MV-4-11 (cell line): Measurements from ENCODE around the gene NRP1.
"Not testable (repeated sequence)": the region's sequence is repeated elsewhere in the genome, so short reads cannot be mapped to it uniquely, and the experiment has no call there.

ENCODE experiments used
- DNase-seq: peaks from one replicate; lab custom pipeline; 2025; lab: John Stamatoyannopoulos, UW

Gene NRP1

DNA sequence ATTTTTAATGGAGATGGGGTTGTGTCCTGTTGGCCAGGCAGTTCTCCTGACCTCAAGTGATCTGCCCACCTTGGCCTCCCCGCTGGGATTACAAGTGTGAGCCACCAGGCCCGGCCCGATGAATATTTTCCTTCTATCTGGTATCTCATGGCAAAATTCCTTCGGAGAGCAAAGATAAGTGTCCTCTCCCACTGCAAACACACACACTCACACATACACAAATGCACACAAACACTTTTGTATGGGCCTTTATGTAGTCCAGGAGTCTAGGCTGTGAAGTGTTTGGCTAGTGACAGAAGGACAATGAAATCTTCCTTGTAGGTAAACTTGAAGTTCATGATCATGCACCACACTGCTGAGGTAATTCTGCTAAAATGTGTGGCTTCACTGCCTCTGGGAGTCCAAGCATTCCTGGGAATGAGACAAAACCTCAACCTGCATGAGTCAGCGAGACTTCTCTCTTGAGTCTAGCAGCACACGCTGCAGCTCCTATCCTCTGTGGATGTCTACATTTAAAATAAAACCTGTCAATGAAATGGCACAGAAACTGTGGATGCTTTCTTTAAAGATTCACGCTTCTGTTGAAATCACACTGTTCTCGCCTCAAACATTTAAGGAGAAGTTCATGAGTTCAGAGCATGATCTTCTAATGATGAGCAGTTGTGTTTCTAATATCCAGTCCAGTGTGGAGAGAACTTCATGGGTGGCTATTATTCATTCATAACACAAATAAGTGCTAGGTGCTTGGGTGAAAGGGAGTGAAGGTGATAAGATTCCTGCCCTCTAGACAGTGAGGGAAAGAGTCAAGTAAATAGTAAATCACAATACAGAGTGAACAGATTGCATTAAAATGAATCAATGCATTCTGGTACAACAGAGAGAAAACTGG is 96.5 kb downstream of the NRP1 start:
- DNase-seq = no peak

DNA sequence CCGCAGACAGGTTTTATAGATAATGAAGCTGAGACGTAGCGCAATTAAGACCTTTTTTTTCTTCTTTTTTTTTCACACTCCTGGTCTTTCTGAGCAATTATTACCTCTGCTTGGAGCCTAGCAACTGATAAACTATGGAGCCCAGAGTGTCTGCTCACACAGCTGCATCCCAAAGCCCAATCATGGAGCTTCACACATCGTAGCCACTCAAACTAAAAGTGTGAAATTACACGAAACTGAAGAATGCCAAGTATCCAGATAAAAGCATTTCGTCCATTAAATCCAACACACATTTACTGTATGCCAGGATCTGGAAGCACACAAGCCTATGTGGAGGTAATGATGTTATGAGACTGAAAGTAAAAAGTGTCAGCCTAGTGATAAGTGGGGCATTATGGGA is 97.6 kb downstream of the NRP1 start:
- no peak for DNase-seq

DNA sequence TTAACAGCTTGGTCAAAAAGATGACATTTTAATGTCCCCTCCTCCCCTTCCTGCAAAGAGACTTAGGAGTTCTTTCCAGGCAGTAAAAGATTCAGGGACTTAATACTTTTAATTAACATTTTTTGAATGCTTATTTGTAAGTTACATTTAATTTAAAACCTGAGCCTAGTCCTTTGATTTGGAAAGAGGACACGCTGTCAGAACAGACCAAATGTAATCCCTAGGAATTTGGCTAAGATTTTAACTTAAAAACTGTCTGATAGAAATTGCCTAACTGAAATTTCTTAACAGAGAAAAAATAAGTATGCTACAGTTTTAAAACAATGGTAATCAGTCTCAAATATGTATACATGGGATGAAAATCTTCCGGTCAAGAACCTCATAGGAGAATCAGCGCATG is 98.5 kb downstream of the NRP1 start:
- DNase-seq = no peak

DNA sequence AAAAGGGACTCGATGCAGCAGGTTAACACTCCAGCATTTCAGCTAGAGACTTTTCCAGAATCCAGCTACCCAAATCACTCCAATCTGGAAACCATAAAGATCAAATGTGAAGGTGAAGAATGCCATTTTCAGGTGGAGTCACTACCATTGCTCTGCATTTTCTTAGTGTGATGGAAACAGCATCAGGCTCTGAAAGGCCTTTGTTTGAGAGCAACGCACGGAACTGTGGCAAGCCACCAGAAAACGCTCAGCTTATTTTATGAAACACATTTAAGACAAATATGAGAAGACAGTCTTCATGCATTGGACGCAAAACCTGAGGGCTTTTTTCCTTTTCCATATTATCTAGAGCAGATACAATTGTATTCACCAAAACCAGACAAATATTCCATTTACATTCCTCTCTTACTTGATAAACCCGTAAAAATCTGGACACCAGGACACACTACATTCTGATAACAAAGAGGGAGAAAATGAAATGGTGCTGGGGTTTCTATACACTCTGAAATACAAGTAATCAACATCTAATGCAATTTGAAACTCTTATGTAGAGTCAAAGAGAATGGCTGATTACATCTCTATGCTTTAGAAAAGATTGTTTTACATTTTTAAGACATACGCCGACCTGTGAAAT is 99.1 kb downstream of the NRP1 start:
- DNase-seq = no peak

DNA sequence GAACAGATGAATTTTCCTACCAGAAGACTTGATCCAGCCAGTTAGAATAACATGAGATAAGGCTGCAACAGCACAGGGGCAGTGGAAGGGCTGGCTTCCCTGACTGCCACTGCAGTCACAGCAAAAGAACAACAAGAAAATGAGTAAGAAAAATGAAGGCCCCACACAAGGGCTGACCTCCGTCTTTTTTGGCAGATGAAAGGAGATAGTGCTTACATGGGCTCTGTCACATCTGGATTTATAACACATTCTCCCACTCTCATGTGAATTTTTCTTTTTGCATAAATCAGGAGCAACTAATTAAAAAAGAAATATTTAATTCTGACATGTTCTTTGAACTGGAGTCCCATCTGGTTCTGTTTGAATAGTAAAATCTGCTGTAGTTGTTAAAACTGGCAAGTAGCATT is 99.6 kb downstream of the NRP1 start:
- DNase-seq = no peak

DNA sequence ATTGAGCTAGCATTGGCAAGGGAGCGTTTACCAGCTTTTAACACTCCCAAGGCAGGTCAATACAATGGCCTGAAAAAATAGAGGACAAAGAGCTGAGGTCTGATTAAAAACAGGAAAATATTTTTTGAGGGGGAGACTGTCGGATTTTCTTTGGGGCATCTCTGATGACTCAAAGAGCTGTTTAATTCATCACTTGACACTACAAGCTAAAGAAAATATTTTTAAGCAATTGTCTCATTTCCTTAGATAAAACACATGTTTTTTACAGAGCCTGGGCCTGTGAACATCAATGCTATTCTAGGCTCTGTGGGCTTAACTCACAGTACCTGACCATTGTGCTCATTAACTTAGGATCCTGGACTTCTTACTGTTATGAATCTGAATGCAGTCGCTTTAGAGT is 100.8 kb downstream of the NRP1 start:
- no peak for DNase-seq

DNA sequence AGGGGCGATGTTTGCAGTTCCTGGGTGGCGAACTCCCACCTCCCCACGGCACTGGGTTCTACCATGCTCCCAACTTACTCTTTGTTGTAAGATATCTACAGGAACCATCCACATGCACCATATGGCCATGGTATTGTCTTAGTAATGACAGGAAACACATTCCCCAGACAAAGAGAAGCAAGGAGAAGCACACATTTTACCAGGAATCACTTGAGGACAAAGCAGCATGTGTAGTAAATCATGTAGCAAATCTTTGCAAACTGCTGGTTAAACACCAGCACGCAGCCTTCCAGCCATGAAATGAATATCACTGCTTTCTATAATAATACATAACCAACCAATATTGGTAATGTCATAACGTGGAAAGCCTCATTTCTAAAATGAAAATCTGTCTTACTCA is 101.2 kb downstream of the NRP1 start:
- DNase-seq = no peak

DNA sequence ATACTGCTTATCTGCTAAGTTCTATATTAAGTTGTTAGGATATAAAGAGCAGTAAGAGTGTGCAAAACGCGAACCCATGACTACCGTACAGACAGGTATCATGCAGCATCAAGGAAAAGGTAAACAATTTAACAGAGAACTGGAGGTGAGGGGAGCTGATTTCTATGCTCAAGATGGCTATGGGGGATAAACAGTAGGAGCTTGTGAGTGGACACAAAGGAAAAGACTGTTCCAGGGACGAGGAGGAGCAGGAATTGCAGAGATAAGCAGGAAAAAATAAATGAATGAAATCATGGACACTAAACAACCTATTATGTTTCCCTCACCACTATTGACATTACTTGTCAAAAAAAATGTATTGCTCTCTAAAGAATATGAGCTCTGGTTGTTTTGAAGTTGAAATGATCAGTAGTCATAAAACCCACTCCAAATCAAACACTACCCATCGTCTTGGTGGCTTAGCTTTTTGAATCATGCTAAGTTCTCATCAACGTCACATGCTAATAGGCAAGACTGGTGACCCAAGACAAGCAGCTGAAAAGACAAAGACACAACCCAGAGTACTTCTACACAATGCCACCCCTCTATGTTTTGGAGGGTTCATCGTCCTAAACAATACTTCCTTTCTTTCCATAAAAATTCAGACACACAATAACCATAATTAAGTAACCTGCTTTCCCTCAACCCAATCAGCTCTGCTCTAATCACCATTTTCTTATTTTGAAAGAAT is 102.7 kb downstream of the NRP1 start:
- DNase-seq = no peak

DNA sequence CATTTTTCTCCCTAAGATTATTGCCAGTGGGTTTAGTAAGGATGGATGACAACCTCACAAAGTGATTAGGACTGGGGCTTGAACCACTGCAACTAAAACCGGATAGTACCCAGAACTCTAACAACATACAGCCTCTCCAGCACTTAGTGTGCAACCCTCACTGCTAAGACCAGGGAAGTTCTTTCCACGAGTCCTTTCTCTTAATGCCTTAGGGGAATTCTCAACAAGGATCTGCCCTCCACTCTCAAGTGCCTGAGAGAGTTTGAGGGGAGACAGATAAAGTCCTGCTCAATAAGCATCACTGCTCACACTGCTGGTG is 104.6 kb downstream of the NRP1 start:
- no peak for DNase-seq

DNA sequence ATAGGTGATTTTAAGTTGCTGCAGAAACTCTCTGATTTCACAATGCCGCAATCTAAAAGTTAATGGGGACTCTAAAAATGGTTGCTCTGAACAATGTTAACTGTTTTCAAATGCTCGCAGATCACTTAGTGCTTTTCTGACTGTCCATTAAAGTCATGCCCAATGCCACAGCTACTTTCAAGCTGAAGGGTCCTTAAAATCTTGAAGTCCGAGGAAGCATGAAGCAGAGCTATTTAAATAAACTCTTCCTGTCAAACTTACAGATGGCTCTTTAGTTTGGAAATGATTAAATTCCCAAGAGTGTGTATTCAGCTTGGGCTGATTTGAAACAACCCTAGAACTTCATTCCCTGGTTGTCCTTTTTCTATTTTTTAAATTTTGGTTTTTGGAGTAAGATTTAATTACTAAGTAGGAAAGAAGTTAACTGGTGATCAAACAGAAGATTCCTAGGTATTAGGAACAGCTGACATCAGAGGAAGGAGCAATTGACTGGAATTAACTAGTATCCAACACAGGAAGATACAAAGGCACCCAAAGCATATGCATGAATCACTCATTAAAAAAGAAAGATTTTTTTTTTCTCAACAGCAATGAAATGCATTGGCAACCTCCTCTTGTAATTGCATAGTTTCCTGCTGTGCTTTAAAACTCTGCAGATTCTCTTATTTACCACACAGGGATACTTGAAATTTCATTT is 105.1 kb downstream of the NRP1 start:
- DNase-seq = no peak

DNA sequence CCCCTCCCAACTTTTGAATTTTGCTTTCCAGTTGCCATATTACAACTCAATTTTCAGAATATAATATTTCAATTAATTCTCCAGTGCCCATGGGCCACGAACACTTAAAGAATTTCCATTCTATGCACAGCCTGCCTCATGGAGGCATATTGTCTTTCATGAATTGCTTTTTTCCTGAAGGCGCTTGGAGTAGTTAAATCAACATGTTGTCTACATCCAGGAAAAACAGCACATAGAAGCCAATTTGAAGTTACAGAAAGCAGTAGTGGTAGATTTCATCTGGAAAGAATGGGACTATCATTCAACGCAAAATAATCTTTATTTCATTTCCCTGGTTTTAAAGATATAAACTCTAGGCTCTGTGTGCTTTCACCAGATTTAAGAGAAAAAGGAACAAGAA is 106.0 kb downstream of the NRP1 start:
- no peak for DNase-seq

DNA sequence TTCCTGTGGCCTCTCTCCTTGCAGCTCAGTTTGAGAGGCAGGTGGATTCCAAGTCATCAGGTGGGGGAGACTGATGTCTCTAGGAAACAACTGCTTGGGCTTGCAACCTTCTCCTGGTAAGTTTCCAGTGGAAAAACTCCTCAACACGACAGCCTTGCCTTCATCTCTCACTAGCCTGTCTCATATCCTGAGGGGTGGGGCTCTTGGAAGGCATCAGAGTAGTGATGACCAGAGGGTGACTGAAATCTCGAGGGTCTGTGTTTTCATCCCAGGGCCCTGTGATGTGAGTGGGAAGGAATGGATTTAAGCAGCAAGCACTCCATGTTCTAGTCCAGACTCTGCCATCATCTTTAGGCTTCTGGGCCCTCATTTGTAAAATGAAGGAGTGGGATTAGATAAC is 107.0 kb downstream of the NRP1 start:
- DNase-seq = no peak

DNA sequence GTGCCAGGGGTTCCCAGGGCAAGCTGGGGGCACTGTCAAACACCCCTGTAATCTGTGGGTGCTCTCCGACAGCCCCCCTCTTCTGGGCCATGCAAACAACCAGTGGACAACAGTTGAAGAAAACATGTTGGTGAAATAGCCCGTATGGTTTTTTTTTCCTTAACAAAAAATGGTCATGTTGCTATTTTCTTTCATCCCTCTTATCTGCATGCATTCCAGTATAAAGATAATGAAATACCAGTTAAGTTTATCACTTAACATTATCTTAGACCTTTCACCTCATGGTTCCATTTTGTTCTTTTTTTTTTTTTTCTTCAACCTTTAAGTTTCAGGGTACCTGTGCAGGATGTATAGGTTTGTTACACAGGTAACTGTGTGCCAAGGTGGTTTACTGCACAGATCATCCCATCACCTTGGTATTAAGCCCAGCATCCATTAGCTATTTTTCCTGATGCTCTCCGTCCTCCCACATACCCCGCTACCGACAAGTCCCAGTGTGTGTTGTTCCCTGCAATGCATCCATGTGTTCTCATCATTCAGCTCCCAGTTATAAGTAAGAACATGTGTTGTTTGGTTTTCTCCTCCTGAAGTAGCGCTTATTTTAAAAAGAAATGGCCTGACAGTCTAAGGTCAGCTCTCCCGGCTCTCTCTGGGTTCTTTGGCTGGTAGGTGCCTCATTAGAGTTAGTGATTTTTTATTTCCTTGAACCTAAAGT is 110.1 kb downstream of the NRP1 start:
- DNase-seq = no peak

DNA sequence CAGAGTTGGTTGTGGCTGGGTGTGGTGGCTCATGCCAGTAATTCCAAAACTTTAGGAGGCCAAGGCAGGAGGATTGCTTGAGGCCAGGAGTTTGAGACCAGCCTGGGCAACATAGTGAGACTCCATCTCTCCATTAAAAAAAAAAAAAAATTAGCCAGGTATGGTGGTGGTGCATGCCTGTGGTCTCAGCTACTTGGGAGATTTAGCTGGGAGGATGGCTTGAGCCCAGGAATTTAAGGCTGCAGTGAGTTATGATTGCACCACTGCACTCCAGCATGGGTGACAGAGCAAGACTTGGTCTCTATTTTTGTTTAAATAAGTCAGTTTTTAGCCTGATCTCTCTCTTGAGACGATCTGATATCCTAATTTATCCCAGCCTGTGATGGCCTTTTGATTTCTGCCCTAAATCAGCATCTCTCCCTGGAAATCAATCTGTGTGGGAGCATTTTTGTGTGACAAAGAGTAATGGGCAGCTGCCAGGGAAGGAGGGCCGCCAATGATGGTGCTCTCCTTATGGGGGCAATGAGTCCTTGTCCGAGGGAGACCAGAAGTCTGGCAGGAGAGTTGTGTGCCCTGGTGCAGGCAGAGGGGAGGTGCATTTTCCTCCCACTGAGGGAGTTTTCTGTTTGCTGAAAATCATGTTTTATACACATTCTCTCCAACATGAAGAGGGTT is 111.0 kb downstream of the NRP1 start:
- no peak for DNase-seq

DNA sequence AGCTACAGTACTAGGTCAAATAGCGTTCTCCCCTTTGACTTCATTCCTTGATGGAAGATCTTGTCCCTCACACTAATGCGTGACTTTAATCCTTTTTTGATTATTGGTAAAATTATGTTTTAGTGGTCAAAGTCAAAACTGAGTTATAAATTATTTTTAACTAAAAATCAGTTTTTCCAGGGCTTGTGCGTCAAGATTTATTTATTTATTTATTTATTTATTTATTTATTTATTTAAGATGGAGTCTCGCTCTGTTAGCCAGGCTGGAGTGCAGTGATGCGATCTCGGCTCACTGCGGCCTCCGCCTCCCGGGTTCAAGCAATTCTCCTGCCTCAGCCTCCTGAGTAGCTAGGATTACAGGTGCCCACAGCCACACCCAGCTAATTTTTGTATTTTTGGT is 112.2 kb downstream of the NRP1 start:
- not testable (repeated sequence) for DNase-seq

DNA sequence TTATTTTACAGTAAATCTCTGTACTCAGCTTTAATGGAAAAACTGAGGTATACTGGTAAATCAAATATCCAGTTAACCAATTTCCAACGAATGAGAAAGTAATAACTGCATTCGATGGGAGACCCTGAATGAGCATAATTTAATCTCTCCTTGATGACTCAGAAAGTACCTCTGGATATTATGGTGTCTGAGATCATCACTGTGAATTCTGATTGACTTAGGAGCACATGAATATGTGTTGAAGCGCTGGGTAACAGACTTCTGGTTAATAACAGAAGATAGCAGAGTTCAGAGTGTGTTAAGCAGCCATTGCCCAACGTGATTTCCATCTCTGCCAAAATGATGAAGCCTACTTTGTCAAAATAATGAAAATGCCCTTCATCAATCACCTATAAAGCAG is 116.6 kb downstream of the NRP1 start:
- no peak for DNase-seq

DNA sequence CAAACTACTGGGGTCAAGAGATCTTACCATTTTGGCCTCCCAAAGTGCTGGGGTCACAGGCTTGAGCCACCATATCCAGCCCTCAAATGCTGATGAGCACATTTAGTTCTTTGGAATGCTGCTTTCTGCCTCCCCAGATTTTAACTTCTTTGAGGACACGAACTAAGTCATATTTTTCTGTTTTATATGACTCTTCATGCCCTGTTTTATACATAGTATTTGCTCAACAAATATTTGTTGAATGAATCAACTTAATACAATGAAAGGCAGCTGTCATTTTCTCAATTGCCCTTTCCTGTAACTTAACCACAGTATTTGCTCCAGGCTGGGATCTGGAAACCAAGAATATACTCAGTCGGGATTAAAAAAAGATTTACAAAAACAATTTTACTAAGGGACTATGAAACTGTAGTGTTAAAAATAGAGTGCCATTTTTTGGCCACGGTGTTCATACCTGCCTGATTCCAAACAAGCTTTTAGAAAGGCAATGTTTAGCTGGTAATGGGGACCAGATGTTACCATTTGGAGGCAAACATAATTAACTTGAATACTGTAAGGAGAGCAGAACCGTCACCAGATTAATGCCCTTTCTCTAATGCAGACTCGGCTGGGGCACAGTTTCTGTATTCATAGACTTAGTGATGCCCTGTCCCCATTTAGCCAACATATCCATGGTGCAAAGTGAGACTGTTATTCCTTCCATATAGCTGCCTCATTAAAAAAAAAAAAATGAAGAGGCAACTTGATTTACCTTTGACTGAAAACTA is 117.6 kb downstream of the NRP1 start:
- no peak for DNase-seq

DNA sequence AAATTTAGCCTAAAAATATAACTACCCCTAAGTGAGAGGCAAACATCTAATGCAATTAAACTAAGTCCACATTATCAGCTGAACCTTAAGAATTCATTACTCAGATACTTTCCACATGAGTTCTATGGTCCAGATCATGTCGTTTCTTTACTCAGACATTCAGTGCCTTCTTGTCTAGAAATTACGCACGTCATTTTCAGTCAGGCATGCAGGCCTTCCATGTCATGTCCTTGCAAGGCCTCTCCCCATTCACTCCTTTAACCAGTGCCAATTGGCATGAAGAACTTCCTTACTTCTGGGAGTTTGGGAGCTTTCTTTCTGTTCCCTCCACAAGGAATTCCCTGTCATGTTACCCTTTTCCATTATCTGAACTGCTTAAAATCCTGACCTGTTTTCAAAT is 118.8 kb downstream of the NRP1 start:
- DNase-seq = no peak

DNA sequence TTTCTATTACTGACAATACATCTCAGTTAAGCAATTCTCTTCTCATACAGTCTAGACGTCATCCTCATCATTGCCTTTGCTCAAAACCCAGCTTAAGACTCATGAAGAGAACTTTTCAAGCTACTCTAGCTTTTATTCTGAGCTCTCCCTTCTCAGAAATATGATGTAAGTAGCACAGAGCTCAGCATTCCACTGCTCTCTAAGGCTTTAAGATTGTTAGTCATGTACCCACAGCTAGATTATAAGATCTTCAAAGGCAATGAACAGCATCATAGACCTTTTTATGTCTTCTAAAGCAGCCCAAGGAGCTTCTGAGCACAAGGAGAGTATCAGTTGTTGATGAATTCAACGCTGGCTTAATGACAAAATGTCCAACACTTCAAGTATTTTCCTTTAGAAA is 119.3 kb downstream of the NRP1 start:
- DNase-seq = no peak

DNA sequence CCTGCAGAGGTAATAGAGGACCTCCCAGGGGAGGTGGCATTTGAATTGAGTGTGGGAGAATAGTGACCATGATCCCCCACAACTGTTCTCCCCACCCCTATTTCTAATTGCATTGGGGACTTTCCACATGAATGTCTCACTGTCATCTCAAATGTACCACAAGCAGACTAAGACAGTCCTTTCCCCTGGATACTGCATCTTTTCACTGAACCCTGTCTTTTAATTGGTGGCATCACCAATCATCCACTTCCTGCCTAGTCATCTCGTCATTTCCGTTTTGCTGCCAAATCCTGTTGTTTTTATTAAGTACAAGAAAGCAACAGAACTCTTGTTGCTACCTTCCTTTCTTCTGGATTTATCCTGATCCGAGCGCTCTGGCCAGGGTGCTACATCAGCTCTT is 120.3 kb downstream of the NRP1 start:
- DNase-seq = no peak
